Measurements from ENCODE around the gene GOLGA8B.

The GOLGA8B gene

DNA sequence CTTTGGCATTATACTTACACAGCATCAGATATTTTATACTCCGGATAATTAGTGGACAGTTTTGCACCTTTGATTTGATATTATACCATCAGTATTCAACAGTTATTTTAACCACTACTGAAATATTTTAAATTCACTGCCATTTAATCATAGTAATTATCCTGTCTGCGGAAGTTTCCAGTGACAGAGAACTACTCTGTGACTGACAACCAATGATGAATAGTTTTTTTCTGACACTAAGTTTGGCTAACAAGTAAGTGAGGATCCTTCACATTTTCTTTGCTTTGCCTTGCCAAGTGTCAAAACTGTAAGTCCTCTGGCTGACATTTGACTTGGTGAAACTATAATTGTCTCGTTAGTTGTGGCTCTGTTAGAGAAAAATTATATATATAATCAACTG lies 30.5 kb upstream of the GOLGA8B start:
- Histone ChIP-seq H3K9me3 (no peaks in the 10 kb centered on the region), H3K27me3 (no peaks in the 10 kb centered on the region), H3K36me3 (no peaks in the 10 kb centered on the region), H4K20me1 (no peaks in the 10 kb centered on the region), H3K4me1 (peaks cover 9% of the 10 kb centered on the region; the same call in 1 of the 2 replicates), H3K9ac (no peak overlapping the region), H3K4me2 (no peak overlapping the region), H3K4me3 (no peak overlapping the region), H3K27ac (no peak overlapping the region)
- TF ChIP-seq Cebpa-rat (IDR thresholded peaks at IDR 0.05) = no peak

DNA sequence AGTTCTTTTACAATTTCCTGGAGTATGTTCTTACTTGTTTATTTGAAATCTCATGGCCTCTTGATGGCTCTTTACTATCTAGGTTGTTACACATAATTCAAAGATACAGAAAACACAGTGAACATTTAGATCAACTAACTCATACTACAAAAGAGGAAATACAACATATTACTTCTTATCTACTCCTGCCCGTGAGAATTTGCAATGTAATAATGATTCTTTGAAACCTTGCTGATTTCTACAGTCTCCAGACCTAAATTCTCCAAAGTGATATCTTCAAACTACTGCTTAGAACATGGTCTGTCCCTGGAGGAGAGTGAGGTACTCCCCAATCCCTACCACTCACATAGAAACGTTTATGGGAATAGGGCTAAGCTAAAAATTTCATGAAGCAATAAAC lies 29.9 kb upstream of the GOLGA8B start:
- TF ChIP-seq Cebpa-rat (IDR thresholded peaks at IDR 0.05) = no peak
- Histone ChIP-seq H3K27me3 (no peaks in the 10 kb centered on the region), H4K20me1 (no peaks in the 10 kb centered on the region), H3K36me3 (no peaks in the 10 kb centered on the region), H3K4me2 (no peak overlapping the region), H3K9me3 (no peaks in the 10 kb centered on the region), H3K9ac (no peak overlapping the region), H3K4me3 (no peak overlapping the region), H3K4me1 (peaks cover 9% of the 10 kb centered on the region; the same call in 1 of the 2 replicates), H3K27ac (no peak overlapping the region)

DNA sequence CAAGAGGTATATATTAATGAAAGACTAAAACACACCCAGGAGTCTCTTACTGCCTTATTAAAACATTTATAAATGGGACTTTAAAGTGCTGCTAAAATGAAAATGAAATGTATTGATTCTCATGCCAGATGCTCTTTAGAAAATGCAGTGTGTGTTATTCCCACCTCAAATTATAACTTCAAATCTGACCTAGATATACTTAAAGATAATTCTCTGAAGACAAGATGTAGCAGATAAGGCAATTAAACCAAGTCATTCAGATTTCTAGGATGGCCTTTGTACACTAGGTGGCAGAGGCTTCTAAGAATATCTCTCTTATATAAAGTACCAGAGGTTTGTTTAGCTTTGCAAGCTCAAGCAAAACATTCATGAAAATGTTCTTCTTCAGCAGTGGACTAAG lies 26.9 kb upstream of the GOLGA8B start:
- Histone ChIP-seq H3K9me3 (no peaks in the 10 kb centered on the region), H4K20me1 (no peaks in the 10 kb centered on the region), H3K27me3 (no peaks in the 10 kb centered on the region), H3K27ac (no peak overlapping the region), H3K4me3 (no peak overlapping the region), H3K9ac (no peak overlapping the region), H3K36me3 (no peaks in the 10 kb centered on the region), H3K4me2 (peak overlapping the region; percentile 28; the same call in 1 of the 2 replicates), H3K4me1 (peaks cover 9% of the 10 kb centered on the region; the same call in 1 of the 2 replicates)
- no peak for TF ChIP-seq Cebpa-rat (IDR thresholded peaks at IDR 0.05)

DNA sequence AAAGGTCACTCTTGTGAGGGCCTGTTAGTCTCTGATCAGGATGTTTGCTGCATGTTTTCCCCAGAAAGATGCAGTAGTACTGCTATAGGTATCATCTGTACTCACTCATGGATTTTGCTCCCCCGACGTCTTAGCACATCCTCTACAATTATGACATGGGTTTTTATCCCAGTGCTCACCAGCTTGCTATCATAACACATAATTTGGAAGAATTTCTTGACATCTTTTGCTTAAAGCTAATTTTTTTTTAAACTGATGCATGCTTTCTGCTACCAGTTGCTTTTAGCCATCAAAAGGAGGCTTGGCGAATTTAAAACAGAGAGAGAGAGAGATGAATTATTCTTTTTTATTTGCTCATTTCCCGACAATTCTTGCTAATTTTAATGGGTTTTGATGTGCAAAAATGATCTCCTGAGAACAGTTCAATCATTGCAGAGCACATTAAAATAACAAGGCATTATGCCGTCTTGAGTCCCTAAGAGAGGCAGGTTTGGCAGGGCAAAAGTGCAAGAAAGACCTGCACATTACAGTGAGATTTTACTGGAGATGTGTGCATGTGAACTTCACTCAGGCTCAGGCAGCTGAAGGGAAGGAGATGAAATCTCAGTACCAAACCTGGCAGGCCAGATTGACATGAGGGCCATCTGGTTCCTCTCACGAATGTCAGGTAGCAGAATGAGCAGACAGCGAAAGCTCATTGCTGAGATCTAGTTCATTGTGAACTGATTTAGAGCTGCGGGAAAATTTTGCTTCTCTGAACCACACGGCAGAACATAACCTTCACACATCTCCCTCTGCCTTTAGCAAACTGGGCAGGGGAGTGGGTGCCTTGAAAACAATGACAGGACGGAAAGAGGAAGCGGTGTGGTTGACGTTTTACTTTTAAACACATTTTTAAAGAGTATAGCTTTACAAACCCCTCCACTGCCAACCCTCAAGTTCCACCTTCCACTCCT lies 25.9 kb upstream of the GOLGA8B start:
- no peaks in the 10 kb centered on the region for H3K27me3 ChIP-seq
- H3K27ac ChIP-seq = no peak overlapping the region
- H3K9ac ChIP-seq = no peak overlapping the region
- no peak for TF ChIP-seq Cebpa-rat (IDR thresholded peaks at IDR 0.05)
- H3K4me3 ChIP-seq = no peak overlapping the region
- peaks cover 9% of the 10 kb centered on the region; the same call in 1 of the 2 replicates for H3K4me1 ChIP-seq
- H3K9me3 ChIP-seq = no peaks in the 10 kb centered on the region
- H3K4me2 ChIP-seq = peak overlapping the region; percentile 28
- no peaks in the 10 kb centered on the region for H3K36me3 ChIP-seq
- no peaks in the 10 kb centered on the region for H4K20me1 ChIP-seq

DNA sequence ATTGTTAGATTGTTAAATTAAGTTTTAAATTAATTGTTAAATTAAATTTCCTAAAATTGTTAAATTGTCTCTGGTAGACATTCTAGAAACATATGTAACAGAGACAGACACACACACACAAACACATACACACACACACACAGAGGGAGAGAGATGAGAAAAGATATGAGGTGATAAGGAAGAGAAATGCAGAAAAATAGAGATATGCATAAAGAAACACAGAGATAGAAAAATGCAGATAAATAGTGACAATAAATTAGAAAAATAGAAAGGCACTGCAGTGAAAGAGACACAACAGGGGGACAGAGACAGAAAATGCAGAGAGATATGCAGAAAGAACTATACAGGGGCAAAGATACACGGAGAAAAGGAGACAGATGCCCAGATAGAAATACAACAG lies 25.1 kb upstream of the GOLGA8B start:
- no peak for TF ChIP-seq Cebpa-rat (IDR thresholded peaks at IDR 0.05)
- no peaks in the 10 kb centered on the region for H3K27me3 ChIP-seq

DNA sequence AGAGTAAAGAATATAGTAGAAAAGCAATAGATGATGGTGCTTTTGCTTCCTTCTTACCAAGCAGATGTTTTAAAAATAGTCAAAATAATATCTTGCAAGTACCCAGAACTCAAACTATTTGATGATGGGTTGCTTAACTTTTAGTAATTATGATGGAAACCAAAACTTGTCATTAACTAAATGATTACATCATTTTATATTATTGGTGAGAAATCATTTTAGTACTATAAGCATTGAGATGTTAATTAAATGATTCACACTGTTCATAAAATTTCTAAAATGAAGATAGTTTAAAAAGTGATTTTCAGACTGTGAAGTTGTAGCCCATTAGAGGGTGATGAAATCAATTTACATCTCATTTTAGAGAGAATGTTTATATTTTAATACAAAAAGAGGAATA lies 24.4 kb upstream of the GOLGA8B start:
- TF ChIP-seq Cebpa-rat (IDR thresholded peaks at IDR 0.05) = no peak
- Histone ChIP-seq H3K27ac (no peak overlapping the region), H3K4me2 (no peak overlapping the region), H4K20me1 (no peaks in the 10 kb centered on the region), H3K9ac (no peak overlapping the region), H3K36me3 (no peaks in the 10 kb centered on the region), H3K27me3 (no peaks in the 10 kb centered on the region), H3K4me1 (peaks cover 9% of the 10 kb centered on the region; the same call in 1 of the 2 replicates), H3K4me3 (no peak overlapping the region), H3K9me3 (no peaks in the 10 kb centered on the region)

More for the DNA sequence above, 25.1 kb upstream of the GOLGA8B start:
- no peak overlapping the region for H3K9ac ChIP-seq
- no peak overlapping the region for H3K4me2 ChIP-seq
- no peak overlapping the region for H3K27ac ChIP-seq
- no peaks in the 10 kb centered on the region for H4K20me1 ChIP-seq
- H3K4me1 ChIP-seq = peaks cover 9% of the 10 kb centered on the region; the same call in 1 of the 2 replicates
- H3K9me3 ChIP-seq = no peaks in the 10 kb centered on the region
- H3K36me3 ChIP-seq = no peaks in the 10 kb centered on the region
- H3K4me3 ChIP-seq = no peak overlapping the region

DNA sequence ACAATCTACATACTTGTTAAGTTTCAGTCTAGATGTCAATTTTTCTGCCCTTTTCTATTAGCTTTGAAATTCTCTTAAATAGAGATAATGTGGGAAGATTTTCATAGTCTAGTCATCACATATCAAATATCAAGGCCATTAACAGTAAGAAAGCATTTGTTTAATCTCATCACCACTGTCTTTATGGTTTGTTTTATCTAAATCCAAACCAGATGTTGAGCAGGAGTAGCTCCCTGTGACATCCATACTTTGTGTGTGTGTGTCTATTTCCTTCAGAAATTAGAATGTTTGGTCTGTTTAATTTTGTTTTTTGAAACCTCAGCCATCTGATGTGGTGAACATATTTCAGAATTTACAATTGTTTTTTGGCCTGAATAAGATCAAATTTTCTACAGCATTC lies 23.1 kb upstream of the GOLGA8B start:
- no peak overlapping the region for H3K27ac ChIP-seq
- H3K36me3 ChIP-seq = no peaks in the 10 kb centered on the region
- peaks cover 9% of the 10 kb centered on the region; the same call in 1 of the 2 replicates for H3K4me1 ChIP-seq
- no peak overlapping the region for H3K4me2 ChIP-seq
- H3K9ac ChIP-seq = no peak overlapping the region
- no peak for TF ChIP-seq Cebpa-rat (IDR thresholded peaks at IDR 0.05)
- H4K20me1 ChIP-seq = no peaks in the 10 kb centered on the region
- H3K27me3 ChIP-seq = no peaks in the 10 kb centered on the region
- H3K9me3 ChIP-seq = no peaks in the 10 kb centered on the region
- no peak overlapping the region for H3K4me3 ChIP-seq

DNA sequence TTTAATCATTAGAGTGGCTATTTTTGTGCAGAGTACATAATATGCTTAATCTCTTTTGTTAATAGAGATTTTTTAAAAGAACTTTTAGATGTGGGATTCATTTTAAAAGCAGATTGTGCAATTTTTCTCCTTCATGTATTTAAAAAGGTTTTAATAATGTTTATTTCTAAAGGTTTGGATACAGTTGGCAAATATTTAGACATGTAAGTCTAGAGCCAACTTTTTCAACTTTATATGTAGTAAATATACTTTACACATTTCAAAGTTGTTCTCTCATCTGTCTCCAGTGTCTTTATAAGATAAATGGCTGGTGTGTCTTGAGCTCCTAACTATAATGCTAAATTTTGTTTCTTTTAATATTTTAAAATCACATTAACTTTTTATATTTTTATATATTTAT lies 22.7 kb upstream of the GOLGA8B start:
- Histone ChIP-seq H3K36me3 (no peaks in the 10 kb centered on the region), H3K4me2 (no peak overlapping the region), H3K27ac (no peak overlapping the region), H4K20me1 (no peaks in the 10 kb centered on the region), H3K4me1 (peaks cover 9% of the 10 kb centered on the region; the same call in 1 of the 2 replicates), H3K9me3 (no peaks in the 10 kb centered on the region), H3K4me3 (no peak overlapping the region), H3K27me3 (no peaks in the 10 kb centered on the region), H3K9ac (no peak overlapping the region)
- TF ChIP-seq Cebpa-rat (IDR thresholded peaks at IDR 0.05) = no peak

DNA sequence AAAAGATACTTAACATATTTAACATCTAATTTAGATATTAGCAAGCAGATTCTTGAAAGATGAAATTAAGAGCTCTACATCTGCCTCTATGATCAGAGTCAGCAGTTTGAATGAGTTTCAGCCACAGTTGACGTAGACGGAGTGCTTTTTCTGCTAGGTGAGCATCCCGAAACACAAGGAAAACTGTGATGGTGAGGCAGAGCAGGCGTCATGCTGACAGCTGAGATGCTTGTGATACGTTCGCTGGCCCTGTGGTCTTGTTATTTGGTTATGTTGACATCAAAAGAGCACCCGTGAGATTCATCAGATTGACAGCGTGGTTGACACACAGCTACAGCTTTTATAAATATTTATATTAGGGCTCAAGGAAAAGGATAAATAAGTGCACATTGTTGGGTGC lies 19.6 kb upstream of the GOLGA8B start:
- Histone ChIP-seq H3K27ac (no peak overlapping the region), H3K27me3 (no peaks in the 10 kb centered on the region), H3K4me1 (no peaks in the 10 kb centered on the region), H3K36me3 (no peaks in the 10 kb centered on the region), H3K9ac (no peak overlapping the region), H3K9me3 (no peaks in the 10 kb centered on the region), H3K4me3 (no peak overlapping the region), H3K4me2 (no peak overlapping the region), H4K20me1 (no peaks in the 10 kb centered on the region)
- no peak for TF ChIP-seq Cebpa-rat (IDR thresholded peaks at IDR 0.05)

DNA sequence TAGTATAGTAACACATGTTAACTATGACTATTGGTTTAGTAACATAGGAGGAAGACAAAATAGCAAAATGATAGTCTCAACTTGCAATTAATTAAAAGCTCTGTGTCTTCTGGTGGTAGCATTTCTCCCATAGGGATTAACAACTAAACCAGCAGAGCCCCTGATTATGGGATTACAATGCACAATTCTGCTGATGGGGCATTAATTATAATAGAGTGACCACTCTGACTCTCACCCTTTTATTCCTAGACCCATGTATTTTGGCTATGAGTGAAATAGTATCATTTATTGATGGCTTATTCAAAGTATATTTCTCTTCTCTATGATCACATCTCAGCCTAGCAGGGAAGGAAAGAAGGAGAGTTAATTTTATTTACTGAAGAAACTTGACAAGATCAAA lies 17.5 kb upstream of the GOLGA8B start:
- H3K9ac ChIP-seq = no peak overlapping the region
- no peak for TF ChIP-seq Cebpa-rat (IDR thresholded peaks at IDR 0.05)
- no peak overlapping the region for H3K27ac ChIP-seq
- no peaks in the 10 kb centered on the region for H3K4me1 ChIP-seq
- H4K20me1 ChIP-seq = no peaks in the 10 kb centered on the region
- H3K36me3 ChIP-seq = no peaks in the 10 kb centered on the region
- no peaks in the 10 kb centered on the region for H3K9me3 ChIP-seq
- no peak overlapping the region for H3K4me2 ChIP-seq
- no peaks in the 10 kb centered on the region for H3K27me3 ChIP-seq
- H3K4me3 ChIP-seq = no peak overlapping the region

Data from BLaER1 (cell line).